NCI-H1417 treated with DMSO at 0.1 percent for 48 hours (cell line): ENCODE data around the gene CEP112.
"Not testable (repeated sequence)": the region's sequence is repeated elsewhere in the genome, so short reads cannot be mapped to it uniquely, and the experiment has no call there.

ENCODE experiments used
- DNase-seq: peaks from one replicate; lab custom pipeline; 2025; lab: John Stamatoyannopoulos, UW

CEP112 gene

DNA sequence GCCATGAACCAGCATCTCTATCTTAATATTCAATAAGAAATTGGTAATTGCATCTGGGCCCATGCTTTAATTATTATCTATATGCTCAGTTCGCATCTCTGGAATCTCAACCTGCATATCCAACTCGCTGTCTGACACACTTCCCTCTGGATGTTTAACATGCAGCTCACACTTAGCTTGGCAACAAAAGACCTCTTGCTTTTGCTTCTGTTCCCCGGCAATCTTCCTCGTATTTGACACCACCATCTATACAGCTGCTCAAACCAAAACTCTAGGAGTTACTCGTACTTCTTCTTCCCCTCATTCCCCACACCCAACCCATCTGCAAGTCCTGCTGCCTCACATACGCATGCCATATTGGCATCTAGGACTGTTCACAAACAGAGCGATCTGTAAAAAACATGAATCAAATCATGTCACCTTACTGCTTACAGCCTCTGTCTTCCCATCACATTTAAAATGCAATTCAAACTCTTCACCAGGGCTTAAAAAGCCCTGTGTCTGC, 300.6 kb downstream of the CEP112 start:
- DNase-seq, result no peak

DNA sequence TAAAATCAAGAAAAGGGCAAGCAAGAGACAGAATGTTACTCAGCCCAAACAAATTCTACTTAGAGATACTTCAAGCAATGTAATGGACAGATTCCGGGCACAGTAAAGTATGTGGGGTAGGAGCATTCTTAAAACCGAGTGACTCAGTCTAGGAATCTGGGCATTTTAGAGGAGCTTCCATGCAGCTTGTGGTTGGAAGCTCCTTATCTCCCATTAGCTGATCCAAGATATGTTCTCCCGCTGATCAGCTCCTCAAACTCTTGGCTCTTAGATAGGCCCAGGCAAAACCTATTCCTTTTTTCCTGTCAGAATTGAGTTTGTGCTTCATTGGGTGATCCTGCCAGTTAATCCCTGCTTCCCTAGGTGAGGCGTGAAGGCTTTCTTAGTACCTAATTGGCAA, 303.3 kb downstream of the CEP112 start:
- DNase-seq, result no peak

- no peak for DNase-seq
Measured at GRCh38 chr17:65886315-65887245, 305.4 kb downstream of the CEP112 start.

DNA sequence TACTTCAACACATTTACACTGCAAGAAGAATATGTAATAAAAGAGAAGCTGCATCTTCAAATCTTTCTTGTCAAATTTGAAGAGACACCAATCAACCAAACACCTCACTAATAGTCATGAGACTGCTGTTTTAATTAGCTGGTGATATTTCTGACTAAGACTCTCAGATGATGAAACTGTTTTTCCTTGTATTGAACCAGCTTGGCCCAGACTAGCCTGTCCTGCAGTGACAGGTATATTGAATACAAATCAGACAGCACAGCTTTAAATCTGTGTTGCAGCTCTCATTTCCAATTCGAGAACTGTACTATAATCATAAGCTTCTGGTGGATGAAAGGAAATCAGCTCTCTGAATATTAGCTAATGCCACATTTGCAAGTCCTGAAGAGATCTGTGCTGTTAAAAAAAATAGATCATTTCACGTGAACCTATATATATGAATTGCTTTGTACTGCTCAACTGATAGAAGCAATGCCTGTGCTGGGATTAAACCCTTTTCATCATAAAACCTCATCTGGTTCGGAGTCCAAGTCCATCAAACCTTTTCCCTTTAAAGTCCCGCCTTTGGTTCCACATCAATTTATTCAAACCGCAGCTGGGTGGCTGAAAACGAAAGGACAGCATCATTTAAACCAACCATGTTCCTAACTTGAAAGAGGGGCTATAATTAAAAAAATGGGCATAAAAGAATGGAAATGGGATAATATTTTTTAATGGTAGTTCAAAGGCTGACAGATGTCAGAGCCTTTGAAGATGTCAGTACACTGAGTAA, 306.2 kb downstream of the CEP112 start:
- no peak for DNase-seq

- no peak for DNase-seq
Measured at GRCh38 chr17:65876985-65877384, 314.9 kb downstream of the CEP112 start.

- DNase-seq, result no peak
Measured at GRCh38 chr17:65868881-65869280, 323.1 kb downstream of the CEP112 start.

DNA sequence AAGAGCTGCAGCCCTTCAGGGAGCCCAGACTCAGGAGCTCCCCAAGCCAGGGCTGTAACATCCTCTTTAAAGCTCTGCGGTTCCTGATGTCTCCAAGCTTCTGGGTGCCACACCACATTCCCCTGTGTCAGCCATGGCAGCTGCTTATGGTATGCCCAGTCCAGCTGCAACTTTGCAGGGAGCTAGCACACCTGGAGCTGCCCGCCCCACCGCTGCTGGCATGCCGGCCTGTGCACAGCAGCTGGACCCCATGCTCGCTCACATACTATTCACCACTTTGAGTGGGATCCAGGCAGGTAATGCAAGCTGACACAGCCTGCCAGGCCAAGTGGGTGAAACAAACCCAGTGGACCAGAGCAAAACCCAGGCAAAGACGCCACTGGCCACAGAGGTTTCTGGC, 324.9 kb downstream of the CEP112 start:
- no peak for DNase-seq

DNA sequence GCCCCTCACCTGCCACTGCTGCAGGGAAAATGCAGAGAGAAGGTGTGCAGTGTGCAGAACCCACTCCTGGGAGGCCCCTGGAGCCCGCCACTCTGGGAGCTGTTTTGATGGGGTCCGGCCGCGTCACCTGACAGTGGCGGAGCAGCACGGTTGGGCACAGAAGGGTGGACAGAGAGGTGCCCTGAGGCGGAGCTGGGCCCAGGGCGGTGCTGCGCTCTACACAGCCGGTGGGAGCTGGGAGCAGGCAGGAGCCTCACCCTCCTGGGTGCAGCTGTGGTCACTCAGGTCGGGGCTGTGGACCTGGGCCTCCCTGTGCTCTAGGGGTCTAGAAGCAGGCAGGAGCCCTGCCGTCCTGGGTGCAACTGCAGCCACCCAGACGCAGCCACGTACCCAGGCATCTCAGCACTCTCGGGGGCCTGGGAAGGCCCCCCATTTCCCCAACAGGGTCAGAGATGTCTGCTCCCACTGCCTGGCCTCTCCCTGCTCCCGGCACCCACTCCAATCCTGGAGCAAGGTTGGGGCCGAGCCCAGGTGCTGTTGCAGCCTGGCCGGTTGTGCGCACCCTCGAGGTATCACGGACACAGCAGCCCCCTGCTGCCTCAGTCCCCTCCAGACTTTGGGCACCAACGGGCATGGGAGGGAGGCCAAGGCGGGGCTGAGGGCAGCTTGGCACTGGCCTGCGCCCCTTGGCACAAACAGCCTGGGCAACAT, 326.1 kb downstream of the CEP112 start:
- no peak for DNase-seq

- no peak for DNase-seq
Measured at GRCh38 chr17:65864394-65864793, 327.5 kb downstream of the CEP112 start.

GRCh38 chr17:65857718-65858117, 334.2 kb downstream of the CEP112 start:
- DNase-seq, result no peak

DNA sequence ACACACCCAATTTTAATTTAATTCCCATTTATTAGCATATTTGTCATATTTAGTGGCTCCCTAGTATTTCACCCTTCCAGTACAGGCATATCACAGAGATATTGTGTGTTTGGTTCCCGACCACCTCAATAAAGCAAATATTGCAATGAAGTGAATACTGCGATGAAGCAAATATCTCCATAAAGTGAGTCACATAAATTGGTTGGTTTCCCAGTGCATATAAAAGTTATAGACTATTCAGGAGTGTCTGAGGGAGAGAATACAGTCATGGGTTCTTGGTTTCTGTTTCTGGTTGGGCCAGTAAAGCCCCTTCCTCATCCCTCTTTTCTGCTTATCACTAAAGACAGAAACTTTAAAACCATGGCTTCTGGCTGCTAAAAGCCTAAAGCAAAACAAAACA, 335.1 kb downstream of the CEP112 start:
- no peak for DNase-seq

DNA sequence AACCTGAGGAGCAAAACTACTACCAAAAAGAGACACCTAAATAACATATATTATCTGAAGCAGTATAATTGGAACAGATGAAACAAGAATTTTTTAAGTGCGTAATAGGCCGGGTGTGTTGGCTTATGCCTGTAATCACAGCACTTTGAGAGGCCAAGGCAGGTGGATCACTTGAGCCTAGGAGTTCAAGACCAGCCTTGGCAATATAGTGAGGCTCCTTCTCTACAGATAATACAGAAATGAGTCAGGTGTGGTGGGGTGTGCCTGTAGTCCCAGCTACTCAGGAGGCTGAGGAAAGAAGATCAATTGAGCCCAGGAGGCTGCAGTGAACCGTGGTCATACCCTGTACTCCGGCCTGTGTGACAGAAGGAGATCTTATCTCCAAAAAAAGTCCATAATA, 336.3 kb downstream of the CEP112 start:
- DNase-seq, result no peak

- no peak for DNase-seq
Measured at GRCh38 chr17:65855245-65855644, 336.7 kb downstream of the CEP112 start.

DNA sequence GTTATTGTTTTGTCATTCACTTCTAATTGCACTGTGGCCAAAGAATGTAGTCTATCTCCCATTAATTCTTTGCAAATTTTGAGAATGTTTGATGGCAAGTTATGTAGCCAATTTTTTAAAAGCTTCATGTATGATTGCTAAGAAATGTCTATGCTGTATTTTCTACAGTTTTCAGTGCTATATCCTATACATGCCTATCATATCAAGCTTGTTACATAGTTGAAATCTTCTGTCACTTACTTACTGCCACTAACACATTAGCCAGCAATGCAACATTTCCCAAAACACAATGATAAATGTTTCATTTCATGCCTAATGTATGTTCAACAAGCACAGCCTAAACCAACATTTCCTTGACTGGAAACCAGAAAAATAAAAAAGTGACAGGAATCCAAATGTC, 338.1 kb downstream of the CEP112 start:
- no peak for DNase-seq

- DNase-seq, result no peak
Measured at GRCh38 chr17:65852911-65853310, 339.0 kb downstream of the CEP112 start.

GRCh38 chr17:65851965-65852736, 339.8 kb downstream of the CEP112 start:
- DNase-seq, result no peak

DNA sequence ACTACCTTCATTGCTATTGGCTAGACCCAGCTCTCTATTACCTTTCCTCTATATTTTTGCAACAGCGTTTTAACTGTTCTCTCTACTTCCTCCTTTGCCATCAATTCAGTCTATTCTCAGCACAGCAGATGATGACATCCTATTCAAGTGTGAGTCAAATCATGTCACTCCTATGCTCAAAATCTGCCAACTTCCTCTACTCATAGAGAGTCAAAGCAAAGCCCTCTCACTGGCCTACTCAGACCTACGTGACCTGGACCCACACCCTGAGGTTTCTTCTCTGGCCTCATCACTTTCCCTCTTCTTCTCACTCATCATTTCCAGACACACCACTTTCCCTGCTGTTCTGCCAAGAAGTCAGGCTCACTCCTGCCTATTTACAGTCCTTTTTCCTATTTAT, 341.4 kb downstream of the CEP112 start:
- DNase-seq, result no peak

GRCh38 chr17:65848751-65849150, 343.2 kb downstream of the CEP112 start:
- DNase-seq, result no peak

- DNase-seq, result no peak
Measured at GRCh38 chr17:65841089-65841488, 350.8 kb downstream of the CEP112 start.

DNA sequence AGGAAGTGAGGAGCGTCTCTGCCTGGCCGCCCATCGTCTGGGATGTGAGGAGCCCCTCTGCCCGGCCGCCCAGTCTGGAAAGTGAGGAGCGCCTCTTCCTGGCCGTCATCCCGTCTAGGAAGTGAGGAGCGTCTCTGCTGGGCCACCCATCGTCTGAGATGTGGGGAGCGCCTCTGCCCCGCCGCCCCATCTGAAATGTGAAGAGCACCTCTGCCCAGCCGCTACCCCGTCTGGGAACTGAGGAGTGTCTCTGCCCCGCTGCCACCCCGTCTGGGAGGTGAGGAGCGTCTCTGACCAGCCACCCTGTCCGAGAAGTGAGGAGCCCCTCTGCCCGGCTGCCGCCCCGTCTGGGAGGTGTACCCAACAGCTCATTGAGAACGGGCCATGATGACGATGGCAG, 354.7 kb downstream of the CEP112 start:
- not testable (repeated sequence) for DNase-seq

GRCh38 chr17:65833214-65833613, 358.7 kb downstream of the CEP112 start:
- DNase-seq, result no peak

GRCh38 chr17:65830356-65830755, 361.6 kb downstream of the CEP112 start:
- no peak for DNase-seq
